Stimulated activated CD8-positive, alpha-beta memory T cell treated with anti-CD3 and anti-CD28 coated beads, Interleukin-12 subunit alpha, Interleukin-12 subunit beta, amount 100 ng/mL, for 24 hours (primary cell): ENCODE measurements around the gene MAN2A2.

Experiments used
- DNase-seq: peaks from one replicate; pipeline ENCODE4 v3.0.0-alpha.2; 2020; ENCODE audit errors: extremely low read depth

MAN2A2 gene

DNA sequence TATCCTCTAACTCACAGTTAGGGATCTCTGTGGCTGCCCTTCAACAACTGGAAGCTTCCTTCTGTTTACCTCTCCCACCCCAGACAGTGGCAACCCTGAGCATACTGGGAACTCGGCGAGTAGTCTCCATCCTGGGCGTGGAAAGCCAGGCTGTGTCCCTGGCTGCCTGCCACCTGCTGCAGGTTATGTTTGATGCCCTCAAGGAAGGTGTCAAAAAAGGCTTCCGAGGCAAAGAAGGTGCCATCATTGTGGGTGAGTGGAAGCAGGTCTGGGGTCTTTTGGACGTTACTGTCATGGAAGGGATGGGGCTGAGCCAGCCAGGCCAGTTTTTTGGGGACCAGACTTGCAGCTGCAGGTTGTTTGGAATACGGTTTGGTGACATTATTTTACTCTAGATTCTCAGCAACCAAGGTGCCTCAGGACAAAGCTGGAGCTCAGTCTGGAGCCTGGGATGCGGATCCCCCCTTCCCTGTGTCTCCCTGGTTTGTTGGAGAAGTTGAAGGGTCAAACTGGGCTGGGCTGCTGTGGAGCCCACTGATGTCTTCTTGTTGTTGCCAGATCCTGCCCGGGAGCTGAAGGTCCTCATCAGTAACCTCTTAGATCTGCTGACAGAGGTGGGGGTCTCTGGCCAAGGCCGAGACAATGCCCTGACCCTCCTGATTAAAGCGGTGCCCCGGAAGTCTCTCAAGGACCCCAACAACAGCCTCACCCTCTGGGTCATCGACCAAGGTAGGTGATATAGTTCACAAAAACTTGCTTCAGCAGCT is 39.4 kb downstream of the MAN2A2 start:
- no peak for DNase-seq

DNA sequence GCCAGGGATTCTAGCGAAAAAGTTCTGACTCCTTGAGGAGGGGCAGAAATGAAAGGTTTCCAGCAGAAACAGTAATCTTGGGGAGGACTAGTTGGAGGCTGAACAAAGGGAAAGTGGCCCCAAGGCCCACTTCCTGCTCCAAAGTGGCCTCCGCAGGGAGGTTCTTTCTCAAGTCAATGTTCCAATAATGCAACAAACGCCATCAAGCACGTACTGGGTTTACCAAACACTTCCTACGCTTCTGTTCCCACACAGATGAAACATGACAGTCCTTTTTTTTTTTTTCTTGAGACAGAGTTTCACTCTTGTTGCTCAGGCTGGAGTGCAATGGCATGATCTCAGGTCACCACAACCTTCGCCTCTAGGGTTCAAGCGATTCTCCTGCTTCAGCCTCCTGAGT is 42.0 kb downstream of the MAN2A2 start:
- no peak for DNase-seq

- DNase-seq = no peak
These were observed 43.4 kb downstream of the MAN2A2 start for GRCh38 chr15:90946538-90946937.

- DNase-seq = no peak
These were observed 44.0 kb downstream of the MAN2A2 start for GRCh38 chr15:90946941-90947576.

- no peak for DNase-seq
These were observed 44.7 kb downstream of the MAN2A2 start for GRCh38 chr15:90947577-90948357.

DNA sequence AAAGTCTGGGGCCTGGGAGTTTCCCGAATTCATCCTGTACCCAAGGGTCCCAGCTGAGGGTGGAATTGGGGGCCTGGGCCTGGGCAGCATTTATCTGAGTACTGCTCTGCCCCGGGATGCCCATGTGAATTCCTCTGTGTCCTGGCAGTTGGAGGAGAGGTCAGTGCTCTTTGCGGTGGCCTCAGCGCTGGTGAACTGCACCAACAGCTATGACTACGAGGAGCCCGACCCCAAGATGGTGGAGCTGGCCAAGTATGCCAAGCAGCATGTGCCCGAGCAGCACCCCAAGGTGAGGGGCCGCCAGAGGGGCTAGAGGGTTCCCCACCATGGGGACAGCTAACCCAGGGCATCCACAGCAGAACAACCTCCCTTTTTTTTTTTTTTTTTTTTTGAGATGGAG is 45.4 kb downstream of the MAN2A2 start:
- DNase-seq = no peak

- DNase-seq = no peak
These were observed 47.0 kb downstream of the MAN2A2 start for GRCh38 chr15:90949979-90950675.

DNA sequence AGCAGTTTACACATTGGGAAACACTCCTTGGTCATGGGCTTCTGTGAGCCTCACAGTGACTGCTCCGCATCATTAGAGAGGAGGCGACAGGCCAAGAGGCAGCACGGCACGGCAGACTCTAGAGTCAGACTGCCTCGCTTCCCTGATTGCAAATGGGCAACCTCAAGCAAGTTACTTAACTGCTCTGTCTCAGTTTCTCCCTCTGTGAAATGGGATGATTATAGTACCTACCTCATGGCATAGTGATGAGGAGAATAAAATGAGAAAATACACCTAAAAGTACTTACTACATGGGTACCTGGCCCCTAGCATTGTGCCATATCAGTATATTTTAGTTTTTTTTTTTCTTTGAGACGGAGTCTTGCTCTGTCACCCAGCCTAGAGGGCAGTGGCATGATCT is 47.6 kb downstream of the MAN2A2 start:
- DNase-seq = no peak

DNA sequence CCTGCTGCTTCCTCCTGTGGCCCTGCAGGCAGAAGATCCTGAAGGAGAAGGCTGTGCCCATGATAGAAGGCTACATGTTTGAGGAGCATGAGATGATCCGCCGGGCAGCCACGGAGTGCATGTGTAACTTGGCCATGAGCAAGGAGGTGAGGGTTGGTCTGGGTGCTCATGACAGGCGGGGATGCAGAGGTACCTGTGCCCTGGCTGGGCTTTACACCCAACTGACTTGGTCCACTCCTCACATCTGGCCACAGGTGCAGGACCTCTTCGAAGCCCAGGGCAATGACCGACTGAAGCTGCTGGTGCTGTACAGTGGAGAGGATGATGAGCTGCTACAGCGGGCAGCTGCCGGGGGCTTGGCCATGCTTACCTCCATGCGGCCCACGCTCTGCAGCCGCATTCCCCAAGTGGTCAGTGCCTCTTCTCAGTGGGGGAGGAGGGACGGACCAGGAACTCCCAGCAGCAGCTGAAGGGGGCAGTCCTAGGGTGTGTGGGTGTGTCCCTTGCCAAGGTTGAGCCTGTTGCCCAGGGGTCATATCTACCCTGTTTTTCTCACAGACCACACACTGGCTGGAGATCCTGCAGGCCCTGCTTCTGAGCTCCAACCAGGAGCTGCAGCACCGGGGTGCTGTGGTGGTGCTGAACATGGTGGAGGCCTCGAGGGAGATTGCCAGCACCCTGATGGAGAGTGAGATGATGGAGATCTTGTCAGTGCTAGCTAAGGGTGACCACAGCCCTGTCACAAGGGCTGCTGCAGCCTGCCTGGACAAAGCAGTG is 50.0 kb downstream of the MAN2A2 start:
- no peak for DNase-seq

- no peak for DNase-seq
These were observed 51.0 kb downstream of the MAN2A2 start for GRCh38 chr15:90953947-90954711.

DNA sequence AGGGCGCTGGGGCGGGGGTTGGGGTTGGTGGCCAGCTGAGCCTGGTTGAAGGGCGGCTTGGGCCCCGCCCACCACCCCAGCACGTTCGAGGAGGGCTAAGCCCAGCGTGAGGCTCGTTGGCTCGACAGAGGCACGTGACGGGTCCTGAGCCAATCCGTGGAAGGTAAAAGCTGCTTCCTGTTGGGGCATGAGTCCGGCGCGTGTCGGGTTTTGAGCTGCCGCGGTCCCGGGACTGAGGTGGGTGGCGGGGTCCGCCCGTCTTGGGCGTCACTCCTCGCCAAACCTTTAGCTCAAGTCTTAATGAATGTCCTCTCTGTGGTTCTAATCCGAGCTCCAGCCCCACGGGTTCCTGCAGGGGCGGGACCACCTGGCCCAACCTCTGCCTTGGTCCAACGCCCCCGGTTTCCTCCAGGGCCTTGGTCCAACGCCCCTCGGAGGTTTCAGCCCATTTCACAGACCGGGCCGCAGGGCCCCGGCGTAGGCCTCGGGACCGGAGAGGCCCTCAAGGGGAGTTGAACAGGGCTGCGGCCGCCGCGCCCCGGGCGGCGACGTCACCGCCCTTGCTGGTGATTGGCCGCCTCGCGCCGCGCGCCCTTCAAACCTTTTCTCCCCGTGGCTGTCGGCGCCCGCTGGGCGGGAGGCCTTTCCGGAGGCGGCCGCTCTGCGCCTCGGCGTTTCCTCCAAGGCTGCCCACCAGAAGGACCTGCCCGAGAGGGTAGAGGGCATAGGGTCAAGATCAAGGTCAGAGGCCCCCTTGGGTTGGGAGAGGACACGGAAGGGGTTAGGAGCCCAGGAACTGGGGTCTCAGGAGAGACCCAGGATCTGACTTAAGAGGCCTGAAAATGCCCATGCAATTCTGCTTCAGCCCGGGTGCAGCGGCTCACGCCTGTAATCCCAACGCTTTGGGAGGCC is 51.9 kb downstream of the MAN2A2 start, which contains the start of gene RCCD1:
RCCD1 (plus strand) TSS at position 173 of the 912 bp plus-strand sequence. CDS start 1,851 bp downstream, outside the sequence.
- DNase-seq = peak; percentile 75

DNA sequence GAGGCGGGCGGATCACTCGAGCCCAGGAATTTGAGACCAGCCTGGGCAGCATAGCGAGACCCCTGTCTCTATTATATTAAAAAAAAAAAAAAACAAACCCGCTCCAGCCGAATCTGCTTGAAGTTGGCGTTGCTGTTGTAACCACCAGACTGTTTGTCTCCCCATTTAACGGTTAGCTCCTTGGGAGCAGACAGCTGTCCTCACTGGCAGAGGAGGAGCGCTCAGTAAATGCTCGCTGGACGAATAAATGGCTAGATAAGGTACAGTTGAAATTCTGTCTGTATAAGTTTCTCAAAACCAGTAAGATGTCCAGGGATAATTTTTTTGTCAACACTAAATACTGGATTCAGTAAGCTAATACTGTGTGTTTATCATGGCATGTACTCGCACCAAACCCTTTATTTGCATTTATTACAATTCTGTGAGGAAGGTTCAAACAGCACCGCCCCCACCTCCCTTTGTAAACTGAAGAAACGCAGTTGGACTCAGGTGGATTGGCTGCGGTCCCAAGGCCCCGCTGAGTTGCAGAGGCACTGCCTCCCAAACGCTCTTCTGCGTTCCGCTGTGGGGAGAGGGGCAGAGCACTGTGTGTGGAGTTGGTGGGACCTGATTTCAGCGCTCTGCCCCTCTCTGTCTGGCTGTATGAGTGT is 52.6 kb downstream of the MAN2A2 start:
- DNase-seq = no peak

DNA sequence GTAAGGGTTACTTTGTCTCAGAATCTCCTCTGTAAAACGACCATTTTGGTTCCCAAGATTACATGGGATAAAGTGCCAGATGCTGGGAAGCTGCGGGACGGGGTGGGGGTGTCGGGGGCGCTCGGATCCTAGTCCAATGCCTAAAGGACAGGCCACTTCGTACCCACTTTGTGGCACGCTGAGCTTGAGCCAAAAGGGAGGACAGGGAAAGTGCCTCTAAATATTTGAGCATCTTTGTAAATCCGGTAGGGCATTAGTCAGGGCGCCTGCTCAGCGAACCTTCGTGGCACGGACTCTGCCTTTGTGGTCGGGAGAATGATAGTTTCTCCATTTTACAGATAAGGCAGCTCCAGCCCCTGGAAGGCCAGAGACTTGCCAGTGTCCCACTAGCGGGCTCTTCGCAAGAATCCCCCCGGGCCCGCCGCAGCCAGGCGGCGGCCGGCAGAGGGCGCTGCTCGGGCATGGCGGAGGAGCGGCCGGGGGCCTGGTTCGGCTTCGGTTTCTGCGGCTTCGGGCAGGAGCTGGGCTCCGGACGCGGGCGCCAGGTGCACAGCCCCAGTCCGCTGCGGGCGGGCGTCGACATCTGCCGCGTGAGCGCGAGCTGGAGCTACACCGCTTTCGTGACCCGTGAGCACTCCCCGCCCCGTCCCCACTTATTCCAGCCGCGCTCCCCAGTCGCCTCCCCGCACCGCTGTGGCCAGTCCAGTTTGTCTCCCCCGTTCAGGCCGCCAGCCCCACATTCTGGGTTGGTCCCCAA is 53.4 kb downstream of the MAN2A2 start:
- peak; percentile 24 for DNase-seq

DNA sequence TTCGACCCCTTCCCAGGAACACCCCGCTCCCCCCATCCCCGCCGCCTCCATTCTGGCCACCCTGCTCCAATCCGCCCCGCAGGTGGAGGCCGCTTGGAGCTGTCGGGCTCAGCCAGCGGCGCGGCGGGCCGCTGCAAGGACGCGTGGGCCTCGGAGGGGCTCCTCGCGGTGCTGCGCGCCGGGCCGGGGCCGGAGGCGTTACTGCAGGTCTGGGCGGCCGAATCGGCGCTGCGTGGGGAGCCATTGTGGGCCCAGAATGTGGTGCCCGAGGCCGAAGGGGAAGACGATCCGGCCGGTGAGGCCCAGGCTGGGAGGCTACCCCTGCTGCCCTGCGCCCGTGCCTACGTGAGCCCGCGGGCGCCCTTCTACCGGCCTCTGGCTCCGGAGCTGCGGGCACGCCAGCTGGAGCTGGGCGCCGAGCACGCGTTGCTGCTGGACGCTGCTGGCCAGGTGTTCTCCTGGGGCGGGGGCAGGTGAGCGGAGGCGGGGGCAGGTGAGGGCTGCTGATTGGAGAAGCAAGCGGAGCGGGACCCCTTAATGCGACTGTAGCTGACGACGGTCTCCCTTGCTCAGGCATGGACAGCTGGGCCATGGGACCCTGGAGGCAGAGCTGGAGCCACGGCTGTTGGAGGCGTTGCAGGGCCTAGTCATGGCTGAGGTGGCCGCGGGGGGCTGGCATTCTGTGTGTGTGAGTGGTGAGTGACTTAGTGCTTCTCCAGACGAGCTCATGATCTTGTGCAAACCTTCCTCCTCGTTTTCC is 54.1 kb downstream of the MAN2A2 start:
- DNase-seq = no peak

DNA sequence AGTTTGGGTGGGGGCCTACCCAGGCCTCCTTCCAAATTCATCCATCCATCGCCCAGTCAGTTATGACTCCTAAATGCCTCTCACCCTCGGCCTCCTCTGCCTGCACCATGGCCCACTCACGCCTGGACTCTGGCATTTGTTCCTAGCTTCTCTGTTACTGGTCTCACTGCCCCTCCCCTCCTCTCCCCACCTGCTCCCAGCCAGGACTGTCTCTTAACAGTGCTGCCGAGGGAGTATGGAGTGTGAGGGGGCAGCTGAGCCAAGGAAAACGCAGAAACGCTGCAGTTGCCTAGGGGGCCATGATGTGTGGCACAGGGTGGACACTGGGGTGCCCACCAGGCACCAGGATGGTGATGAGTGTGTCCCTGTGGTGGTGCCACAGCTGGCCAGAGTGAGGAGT is 54.7 kb downstream of the MAN2A2 start:
- DNase-seq = no peak

DNA sequence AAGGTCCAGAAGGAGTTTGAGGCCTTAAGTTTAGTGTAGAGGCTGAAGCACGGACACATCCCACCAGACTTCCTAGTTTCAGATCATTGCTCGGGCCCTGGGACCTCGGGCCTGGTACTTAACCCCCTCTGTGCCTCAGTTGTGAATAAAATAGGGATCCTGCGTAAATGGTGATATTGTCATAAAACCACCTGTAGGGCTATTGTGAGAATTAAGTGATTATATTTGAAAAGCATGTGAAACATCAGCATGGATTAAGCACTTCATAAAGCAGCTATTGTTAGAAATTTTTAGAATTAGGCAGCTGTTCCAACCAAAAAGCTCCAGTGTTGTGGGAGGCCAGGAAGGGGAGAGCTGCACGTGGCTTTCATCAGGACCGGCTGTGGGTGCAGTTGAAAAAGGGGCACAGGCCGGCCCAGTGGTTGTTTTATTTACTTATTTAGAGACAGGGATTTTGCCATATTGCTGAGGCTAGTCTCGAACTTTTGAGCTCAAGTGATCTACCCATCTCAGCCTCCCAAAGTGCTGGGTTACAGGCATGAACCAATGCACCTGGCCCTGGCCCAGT is 56.0 kb downstream of the MAN2A2 start:
- DNase-seq = no peak

- DNase-seq = no peak
These were observed 56.8 kb downstream of the MAN2A2 start for GRCh38 chr15:90959894-90960293.
